Measurements from ENCODE around the gene DPP6. TPM values are rescaled to one million over a fixed set of nuclear protein-coding genes. Genes with fewer than 3 reads are reported as not detected.

DPP6 gene
- total and polyA plus RNA-seq, 9 of the 15 experiments (the other 6 are each of a cell fraction or from before 2014, with no cell fraction given), result not detected

DNA sequence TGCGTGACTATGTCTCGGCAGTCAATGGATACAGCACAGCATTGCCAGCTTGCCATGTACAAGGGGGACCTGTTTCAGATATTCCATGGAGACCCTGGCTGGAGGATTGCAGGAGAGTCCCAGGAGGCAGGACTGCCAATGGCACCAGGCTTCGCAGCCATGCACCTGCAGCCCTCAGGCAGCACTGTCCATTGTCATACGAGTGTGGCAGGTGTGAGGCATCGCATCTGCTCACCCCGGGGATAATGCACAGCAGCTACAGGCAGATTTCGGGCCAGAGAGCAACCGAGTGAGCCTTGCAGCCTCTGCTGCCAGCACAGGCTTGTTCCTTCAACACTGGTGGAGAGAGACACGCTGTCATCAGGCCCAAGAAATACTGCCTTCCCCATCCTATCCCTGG, 535.6 kb downstream of the DPP6 start:
- CTCF ChIA-PET (ENCODE audit: low intra/inter-chr PET ratio), result no interaction called here
- TF ChIP-seq, protein P1, sequence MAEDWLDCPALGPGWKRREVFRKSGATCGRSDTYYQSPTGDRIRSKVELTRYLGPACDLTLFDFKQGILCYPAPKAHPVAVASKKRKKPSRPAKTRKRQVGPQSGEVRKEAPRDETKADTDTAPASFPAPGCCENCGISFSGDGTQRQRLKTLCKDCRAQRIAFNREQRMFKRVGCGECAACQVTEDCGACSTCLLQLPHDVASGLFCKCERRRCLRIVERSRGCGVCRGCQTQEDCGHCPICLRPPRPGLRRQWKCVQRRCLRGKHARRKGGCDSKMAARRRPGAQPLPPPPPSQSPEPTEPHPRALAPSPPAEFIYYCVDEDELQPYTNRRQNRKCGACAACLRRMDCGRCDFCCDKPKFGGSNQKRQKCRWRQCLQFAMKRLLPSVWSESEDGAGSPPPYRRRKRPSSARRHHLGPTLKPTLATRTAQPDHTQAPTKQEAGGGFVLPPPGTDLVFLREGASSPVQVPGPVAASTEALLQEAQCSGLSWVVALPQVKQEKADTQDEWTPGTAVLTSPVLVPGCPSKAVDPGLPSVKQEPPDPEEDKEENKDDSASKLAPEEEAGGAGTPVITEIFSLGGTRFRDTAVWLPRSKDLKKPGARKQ (CRISPR knock-in tag; IDR thresholded peaks at IDR 0.05), result no peak
- TF ChIP-seq, protein P2, sequence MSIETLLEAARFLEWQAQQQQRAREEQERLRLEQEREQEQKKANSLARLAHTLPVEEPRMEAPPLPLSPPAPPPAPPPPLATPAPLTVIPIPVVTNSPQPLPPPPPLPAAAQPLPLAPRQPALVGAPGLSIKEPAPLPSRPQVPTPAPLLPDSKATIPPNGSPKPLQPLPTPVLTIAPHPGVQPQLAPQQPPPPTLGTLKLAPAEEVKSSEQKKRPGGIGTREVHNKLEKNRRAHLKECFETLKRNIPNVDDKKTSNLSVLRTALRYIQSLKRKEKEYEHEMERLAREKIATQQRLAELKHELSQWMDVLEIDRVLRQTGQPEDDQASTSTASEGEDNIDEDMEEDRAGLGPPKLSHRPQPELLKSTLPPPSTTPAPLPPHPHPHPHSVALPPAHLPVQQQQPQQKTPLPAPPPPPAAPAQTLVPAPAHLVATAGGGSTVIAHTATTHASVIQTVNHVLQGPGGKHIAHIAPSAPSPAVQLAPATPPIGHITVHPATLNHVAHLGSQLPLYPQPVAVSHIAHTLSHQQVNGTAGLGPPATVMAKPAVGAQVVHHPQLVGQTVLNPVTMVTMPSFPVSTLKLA (conservative IDR thresholded peaks at IDR 0.05), result no peak
- no peak for TF ChIP-seq GTF2F1 (IDR thresholded peaks at IDR 0.05; ENCODE audit: low read depth, low read length)
- TF ChIP-seq TSC22D4 (tag; IDR thresholded peaks at IDR 0.05), result no peak
- TF ChIP-seq, protein P3, sequence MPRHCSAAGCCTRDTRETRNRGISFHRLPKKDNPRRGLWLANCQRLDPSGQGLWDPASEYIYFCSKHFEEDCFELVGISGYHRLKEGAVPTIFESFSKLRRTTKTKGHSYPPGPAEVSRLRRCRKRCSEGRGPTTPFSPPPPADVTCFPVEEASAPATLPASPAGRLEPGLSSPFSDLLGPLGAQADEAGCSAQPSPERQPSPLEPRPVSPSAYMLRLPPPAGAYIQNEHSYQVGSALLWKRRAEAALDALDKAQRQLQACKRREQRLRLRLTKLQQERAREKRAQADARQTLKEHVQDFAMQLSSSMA (CRISPR knock-in tag; IDR thresholded peaks at IDR 0.05), result no peak
- no peak for TF ChIP-seq GTF2E2 (tag; IDR thresholded peaks at IDR 0.05)
- TF ChIP-seq, protein P4, sequence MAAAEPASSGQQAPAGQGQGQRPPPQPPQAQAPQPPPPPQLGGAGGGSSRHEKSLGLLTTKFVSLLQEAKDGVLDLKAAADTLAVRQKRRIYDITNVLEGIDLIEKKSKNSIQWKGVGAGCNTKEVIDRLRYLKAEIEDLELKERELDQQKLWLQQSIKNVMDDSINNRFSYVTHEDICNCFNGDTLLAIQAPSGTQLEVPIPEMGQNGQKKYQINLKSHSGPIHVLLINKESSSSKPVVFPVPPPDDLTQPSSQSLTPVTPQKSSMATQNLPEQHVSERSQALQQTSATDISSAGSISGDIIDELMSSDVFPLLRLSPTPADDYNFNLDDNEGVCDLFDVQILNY (CRISPR knock-in tag; IDR thresholded peaks at IDR 0.05), result no peak
- TF ChIP-seq EWSR1 (IDR thresholded peaks at IDR 0.05; ENCODE audit: borderline replicate concordance, low read depth, partially characterized antibody), result no peak
- TF ChIP-seq, protein P5, sequence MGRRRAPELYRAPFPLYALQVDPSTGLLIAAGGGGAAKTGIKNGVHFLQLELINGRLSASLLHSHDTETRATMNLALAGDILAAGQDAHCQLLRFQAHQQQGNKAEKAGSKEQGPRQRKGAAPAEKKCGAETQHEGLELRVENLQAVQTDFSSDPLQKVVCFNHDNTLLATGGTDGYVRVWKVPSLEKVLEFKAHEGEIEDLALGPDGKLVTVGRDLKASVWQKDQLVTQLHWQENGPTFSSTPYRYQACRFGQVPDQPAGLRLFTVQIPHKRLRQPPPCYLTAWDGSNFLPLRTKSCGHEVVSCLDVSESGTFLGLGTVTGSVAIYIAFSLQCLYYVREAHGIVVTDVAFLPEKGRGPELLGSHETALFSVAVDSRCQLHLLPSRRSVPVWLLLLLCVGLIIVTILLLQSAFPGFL (CRISPR knock-in tag; IDR thresholded peaks at IDR 0.05), result no peak
- TF ChIP-seq ZNF57 (CRISPR knock-in tag; IDR thresholded peaks at IDR 0.05), result no peak
- TF ChIP-seq ZNF263 (CRISPR knock-in tag; IDR thresholded peaks at IDR 0.05; ENCODE audit: borderline replicate concordance), result no peak
- TF ChIP-seq ESRRA (IDR thresholded peaks at IDR 0.05; ENCODE audit: borderline replicate concordance, low read depth), result no peak
- TF ChIP-seq NFXL1 (CRISPR knock-in tag; IDR thresholded peaks at IDR 0.05), result no peak
- TF ChIP-seq, protein P6, sequence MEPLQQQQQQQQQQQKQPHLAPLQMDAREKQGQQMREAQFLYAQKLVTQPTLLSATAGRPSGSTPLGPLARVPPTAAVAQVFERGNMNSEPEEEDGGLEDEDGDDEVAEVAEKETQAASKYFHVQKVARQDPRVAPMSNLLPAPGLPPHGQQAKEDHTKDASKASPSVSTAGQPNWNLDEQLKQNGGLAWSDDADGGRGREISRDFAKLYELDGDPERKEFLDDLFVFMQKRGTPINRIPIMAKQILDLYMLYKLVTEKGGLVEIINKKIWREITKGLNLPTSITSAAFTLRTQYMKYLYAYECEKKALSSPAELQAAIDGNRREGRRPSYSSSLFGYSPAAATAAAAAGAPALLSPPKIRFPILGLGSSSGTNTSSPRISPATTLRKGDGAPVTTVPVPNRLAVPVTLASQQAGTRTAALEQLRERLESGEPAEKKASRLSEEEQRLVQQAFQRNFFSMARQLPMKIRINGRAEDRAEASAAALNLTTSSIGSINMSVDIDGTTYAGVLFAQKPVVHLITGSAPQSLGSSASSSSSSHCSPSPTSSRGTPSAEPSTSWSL (CRISPR knock-in tag; IDR thresholded peaks at IDR 0.05; ENCODE audit: borderline replicate concordance), result no peak
- Histone ChIP-seq H3K9me1 (ENCODE audit: control insufficient read depth, insufficient read depth, low read length) (no peaks in the 10 kb centered on the region), H3K9me3 (replicated peaks; ENCODE audit: control insufficient read depth, insufficient read depth, low read depth, low read length) (no peaks in the 10 kb centered on the region), H3K9ac (ENCODE audit: insufficient read depth in 1 of 2, low read depth in 2 of 2, low read length in 2 of 2) (no peak overlapping the region; a peak in 1 of 4 replicates), H3K4me2 (ENCODE audit: insufficient read depth, low read length) (no peak overlapping the region), H3K36me3 (ENCODE audit: control insufficient read depth, insufficient read depth, low read length) (no peaks in the 10 kb centered on the region), H4K20me1 (replicated peaks; ENCODE audit: control insufficient read depth, insufficient read depth, low read length) (no peaks in the 10 kb centered on the region), H3K79me2 (ENCODE audit: control insufficient read depth, insufficient read depth, low read length) (no peaks in the 10 kb centered on the region), H3K27ac (ENCODE audit: extremely low read depth, low read depth, low read length) (no peak overlapping the region), H3K4me1 (replicated peaks in 1 of 2; ENCODE audit: control insufficient read depth in 2 of 2, insufficient read depth in 2 of 2, low read length in 2 of 2) (no peaks in the 10 kb centered on the region), H3K27me3 (ENCODE audit: control insufficient read depth in 2 of 2, insufficient read depth in 2 of 2, low read length in 2 of 2) (peaks cover 53 to 85% of the 10 kb centered on the region in 2 experiments), H2AFZ (ENCODE audit: low read depth, low read length) (no peak overlapping the region), H3K4me3 (no peak overlapping the region)
- no TSS peak for BruUV-seq (replicated peaks)
- POLR2A ChIA-PET, result interaction anchor here (0.9 kb wide), 1 partner anchor 184 kb away, joined by 4 read pairs; no protein-coding TSS in a partner anchor
- FAIRE-seq, result no peak
- in situ Hi-C loops (cut with MboI) (no loop called here), intact Hi-C loops (cut with micrococcal nuclease) (no loop called here)
- WGBS (ENCODE audit: insufficient coverage, low coverage, missing lambda C conversion rate), result 0% methylated on average over 9 of the region's 9 CpGs
- ATAC-seq, result no peak
- DNase-seq (ENCODE audit: extremely low read depth in 1 of 4, low spot score in 3 of 4), result no peak
